Measurements from ENCODE around the gene LDLRAD3.

- TF ChIP-seq CTCF (IDR thresholded peaks at IDR 0.05) (no peak), REST (IDR thresholded peaks at IDR 0.05; ENCODE audit: insufficient read depth in 1 of 2, low read depth in 2 of 2, low read length in 1 of 2) (no peak), TCF7L2 (IDR thresholded peaks at IDR 0.05; ENCODE audit: low read depth, low read length) (no peak)
These were observed 296.9 kb downstream of the LDLRAD3 start for GRCh38 chr11:36240801-36241200.

Measured in Panc1 (cell line).